K562 (cell line): ENCODE measurements around the gene GNGT2. TPM values are rescaled to one million over a fixed set of nuclear protein-coding genes. Genes with fewer than 3 reads are reported as not detected.
A peak's percentile ranks its signal among the peaks of the same experiment; 100 is the strongest.

Source experiments
- BRD9 ChIP-seq: fragments of 450-650 bp; IDR thresholded peaks from 2 replicates; pipeline ENCODE4 v1.6.1; 2018; ENCODE audit warnings: low read depth; ENCODE audit not compliant: partially characterized antibody
- COPS2 ChIP-seq: fragments of 450-650 bp; conservative IDR thresholded peaks from 2 replicates; pipeline ENCODE4 v1.6.1; 2016; ENCODE audit warnings: mild to moderate bottlenecking, moderate library complexity
- ELF4 ChIP-seq: fragments of 450-650 bp; formaldehyde crosslinking; IDR thresholded peaks from 2 replicates; pipeline ENCODE4 v1.4.0; 2022; ENCODE audit warnings: missing genetic modification characterization
- FOXA1 ChIP-seq: fragments of 450-650 bp; IDR thresholded peaks from 2 replicates; pipeline ENCODE4 v1.6.1; 2016; ENCODE audit warnings: mild to moderate bottlenecking, borderline replicate concordance
- HEY1 ChIP-seq: fragments of 250-450 bp; sonication (Bioruptor Pico); IDR thresholded peaks from 2 replicates; pipeline ENCODE4 v1.5.0; 2020; ENCODE audit warnings: mild to moderate bottlenecking, moderate library complexity, borderline replicate concordance
- KLF1 ChIP-seq: fragments of 450-650 bp; IDR thresholded peaks from 2 replicates; pipeline ENCODE4 v1.6.1; 2016; ENCODE audit warnings: missing genetic modification characterization, missing compliant biosample characterization
- MECOM ChIP-seq: fragments of 250-450 bp; sonication (Bioruptor Pico); IDR thresholded peaks from 2 replicates; pipeline ENCODE4 v1.8.0; 2022; ENCODE audit warnings: inconsistent platforms
- NR2F6 ChIP-seq: fragments of 450-650 bp; formaldehyde crosslinking; IDR thresholded peaks from 2 replicates; pipeline ENCODE4 v1.4.0; 2020; ENCODE audit warnings: mild to moderate bottlenecking
- PTBP1 ChIP-seq: fragments of 200-400 bp; formaldehyde crosslinking; IDR thresholded peaks from 2 replicates; pipeline ENCODE4 v1.6.1; 2017; ENCODE audit warnings: low read depth, low read length
- SP1 ChIP-seq: sonication (generic); formaldehyde crosslinking; IDR thresholded peaks from 2 replicates; pipeline ENCODE4 v1.8.1; 2022; ENCODE audit warnings: mild to moderate bottlenecking, missing genetic modification reagents
- TAF1 ChIP-seq: IDR thresholded peaks from 2 replicates; pipeline ENCODE4 v1.6.1; 2011; ENCODE audit warnings: mild to moderate bottlenecking, low read length, moderate library complexity; ENCODE audit not compliant: insufficient read depth, control insufficient read depth, severe bottlenecking; ENCODE audit errors: extremely low read depth
- TAL1 ChIP-seq: fragments of 450-650 bp; IDR thresholded peaks from 2 replicates; pipeline ENCODE4 v1.6.1; 2016; ENCODE audit warnings: mild to moderate bottlenecking
- TBL1XR1 ChIP-seq, 2 experiments: IDR thresholded peaks; 2 replicates each; pipeline ENCODE4 v1.6.1; 2012; ENCODE audit warnings: improper control_type of control experiment in 2 of 2, low read length in 2 of 2, mild to moderate bottlenecking in 1 of 2
- ZC3H4 ChIP-seq: sonication (generic); formaldehyde crosslinking; IDR thresholded peaks from 2 replicates; pipeline ENCODE4 v1.9.0; 2021; ENCODE audit warnings: missing genetic modification reagents, borderline replicate concordance
- ZNF212 ChIP-seq: fragments of 450-650 bp; formaldehyde crosslinking; IDR thresholded peaks from 2 replicates; pipeline ENCODE4 v1.4.0; 2020; ENCODE audit warnings: mild to moderate bottlenecking
- ZNF354B ChIP-seq: fragments of 250-450 bp; sonication (Bioruptor Pico); IDR thresholded peaks from 2 replicates; pipeline ENCODE4 v1.4.0; 2020
- polyA plus RNA-seq, 8 experiments: library from polyadenylated mRNA; depleted of rRNA in 4 of 8; stranded (reverse) in 5 of 8; unstranded in 3 of 8; fragments of >200 nt; fragmentation: Nextera tagmentation in 2 of 8; fragmentation: Illumina TruSeq in 1 of 8; extraction: Ambion mirVana in 2 of 8; extraction: Trizol in 1 of 8; gene quantifications; 2 replicates each; pipeline versions ENCODE4 v1.2.1 to v1.2.3, GENCODE V29; 2011 to 2014; ENCODE audit warnings: inconsistent platforms in 1 of 8, missing spikeins in 1 of 8
- total RNA-seq, 7 experiments: library from RNA; depleted of rRNA in 6 of 7; stranded (reverse); fragments of >200 nt in 6 of 7; fragmentation: Illumina TruSeq in 2 of 7; extraction: Trizol in 2 of 7; gene quantifications; 2 replicates each; pipeline versions ENCODE4 v1.2.1 to v1.2.3, GENCODE V29; 2011 to 2021; ENCODE audit warnings: low replicate concordance in 1 of 7
- TF ChIP-seq, protein P1 (sequence below): sonication (generic); formaldehyde crosslinking; IDR thresholded peaks from 2 replicates; pipeline ENCODE4 v1.8.0; 2022; ENCODE audit warnings: mild to moderate bottlenecking, missing genetic modification reagents
- TF ChIP-seq, protein P2 (sequence below), 2 experiments: fragments of 200-800 bp in 1 of 2; sonication (Bioruptor generic) in 1 of 2; sonication (generic) in 1 of 2; formaldehyde crosslinking in 1 of 2; IDR thresholded peaks in 1 of 2; conservative IDR thresholded peaks in 1 of 2; 2 replicates each; pipeline versions ENCODE4 v1.5.0 to v1.6.1; 2016 to 2020; ENCODE audit warnings: missing compliant biosample characterization in 1 of 2, missing genetic modification characterization in 1 of 2, missing genetic modification reagents in 1 of 2
- TF ChIP-seq, protein P3 (sequence below): sonication (generic); formaldehyde crosslinking; IDR thresholded peaks from 2 replicates; pipeline ENCODE4 v1.8.1; 2023; ENCODE audit warnings: mild to moderate bottlenecking, missing genetic modification reagents
- TF ChIP-seq, protein P4 (sequence below): conservative IDR thresholded peaks from 2 replicates; pipeline ENCODE4 v1.6.1; 2011; ENCODE audit warnings: low read depth, mild to moderate bottlenecking, low read length; ENCODE audit not compliant: control insufficient read depth
- TF ChIP-seq, protein P5 (sequence below): fragments of 250-450 bp; sonication (Bioruptor Pico); IDR thresholded peaks from 2 replicates; pipeline ENCODE4 v1.8.0; 2022; ENCODE audit warnings: moderate library complexity, mild to moderate bottlenecking, inconsistent platforms

Gene GNGT2
- total and polyA plus RNA-seq, 9 of the 15 experiments (the other 6 are each of a cell fraction or from before 2014, with no cell fraction given) = not detected

DNA sequence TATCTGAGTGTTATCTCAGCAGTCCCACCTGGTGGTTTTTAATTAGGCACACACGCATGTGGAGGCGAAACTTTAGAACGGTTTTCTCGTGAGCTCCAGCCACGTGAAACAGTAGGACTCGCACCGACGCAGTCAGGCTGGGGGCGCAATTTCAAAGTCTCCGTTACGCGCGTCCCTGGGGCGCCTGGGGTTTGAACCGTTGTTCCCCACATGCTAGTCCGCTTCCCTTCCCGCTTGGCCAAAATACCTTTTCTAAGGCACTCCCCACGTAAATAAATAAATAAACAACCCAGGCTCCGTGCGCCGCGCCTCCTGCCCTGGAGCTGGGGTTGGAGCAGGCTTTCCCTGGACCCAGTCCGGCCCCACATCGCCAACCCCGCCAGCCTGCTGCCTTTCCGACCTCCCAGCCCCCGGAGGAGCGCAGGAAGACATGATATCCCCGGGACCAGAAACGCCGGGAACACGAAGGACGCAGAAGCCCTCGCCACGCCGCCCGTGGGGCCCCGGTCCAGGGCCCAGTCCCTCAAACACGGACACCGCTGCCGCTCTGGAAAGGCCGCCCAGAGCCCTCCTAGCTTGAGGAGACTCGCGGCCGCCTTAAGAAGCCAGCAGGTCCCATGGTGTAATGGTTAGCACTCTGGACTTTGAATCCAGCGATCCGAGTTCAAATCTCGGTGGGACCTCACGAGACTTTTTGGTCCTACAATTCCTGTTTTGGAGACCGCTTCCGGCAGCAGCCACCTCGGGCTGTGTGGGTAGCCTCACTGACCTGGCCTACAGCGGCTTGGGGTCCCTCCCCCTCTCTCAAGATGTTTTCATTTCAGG lies 18.2 kb downstream of the GNGT2 start (continued):
- TF ChIP-seq, protein P1, sequence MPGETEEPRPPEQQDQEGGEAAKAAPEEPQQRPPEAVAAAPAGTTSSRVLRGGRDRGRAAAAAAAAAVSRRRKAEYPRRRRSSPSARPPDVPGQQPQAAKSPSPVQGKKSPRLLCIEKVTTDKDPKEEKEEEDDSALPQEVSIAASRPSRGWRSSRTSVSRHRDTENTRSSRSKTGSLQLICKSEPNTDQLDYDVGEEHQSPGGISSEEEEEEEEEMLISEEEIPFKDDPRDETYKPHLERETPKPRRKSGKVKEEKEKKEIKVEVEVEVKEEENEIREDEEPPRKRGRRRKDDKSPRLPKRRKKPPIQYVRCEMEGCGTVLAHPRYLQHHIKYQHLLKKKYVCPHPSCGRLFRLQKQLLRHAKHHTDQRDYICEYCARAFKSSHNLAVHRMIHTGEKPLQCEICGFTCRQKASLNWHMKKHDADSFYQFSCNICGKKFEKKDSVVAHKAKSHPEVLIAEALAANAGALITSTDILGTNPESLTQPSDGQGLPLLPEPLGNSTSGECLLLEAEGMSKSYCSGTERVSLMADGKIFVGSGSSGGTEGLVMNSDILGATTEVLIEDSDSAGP (CRISPR knock-in tag) = no peak
- TF ChIP-seq NR2F6 (CRISPR knock-in tag) (no peak), COPS2 (no peak), HEY1 (peak; percentile 66; the same call in 1 of the 2 replicates), ZNF212 (CRISPR knock-in tag) (no peak), MECOM (CRISPR knock-in tag) (no peak), BRD9 (peak; percentile 96), FOXA1 (no peak), ZNF354B (CRISPR knock-in tag) (no peak), ZC3H4 (CRISPR knock-in tag) (0 out of 2 replicates have a peak, but pooled peaks have one; percentile 76), ELF4 (CRISPR knock-in tag) (no peak), PTBP1 (0 out of 2 replicates have a peak, but pooled peaks have one; percentile 36), SP1 (peak; percentile 67; the same call in 1 of the 2 replicates), TAF1 (peak; percentile 52), KLF1 (0 out of 2 replicates have a peak, but pooled peaks have one; percentile 58), TAL1 (peak; percentile 73), TBL1XR1 (IDR thresholded peaks at IDR 0.05; ENCODE audit: low read length in 2 of 2) (peak; percentile 28 to 96; a peak in 3 of 4 replicates)
- TF ChIP-seq, protein P2, sequence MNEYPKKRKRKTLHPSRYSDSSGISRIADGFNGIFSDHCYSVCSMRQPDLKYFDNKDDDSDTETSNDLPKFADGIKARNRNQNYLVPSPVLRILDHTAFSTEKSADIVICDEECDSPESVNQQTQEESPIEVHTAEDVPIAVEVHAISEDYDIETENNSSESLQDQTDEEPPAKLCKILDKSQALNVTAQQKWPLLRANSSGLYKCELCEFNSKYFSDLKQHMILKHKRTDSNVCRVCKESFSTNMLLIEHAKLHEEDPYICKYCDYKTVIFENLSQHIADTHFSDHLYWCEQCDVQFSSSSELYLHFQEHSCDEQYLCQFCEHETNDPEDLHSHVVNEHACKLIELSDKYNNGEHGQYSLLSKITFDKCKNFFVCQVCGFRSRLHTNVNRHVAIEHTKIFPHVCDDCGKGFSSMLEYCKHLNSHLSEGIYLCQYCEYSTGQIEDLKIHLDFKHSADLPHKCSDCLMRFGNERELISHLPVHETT (CRISPR knock-in tag; conservative IDR thresholded peaks at IDR 0.05 in 1 of 2, IDR thresholded peaks at IDR 0.05 in 1 of 2) = peak in 1 of 2 experiments; percentile 74; a peak in 2 of 4 replicates
- TF ChIP-seq, protein P3, sequence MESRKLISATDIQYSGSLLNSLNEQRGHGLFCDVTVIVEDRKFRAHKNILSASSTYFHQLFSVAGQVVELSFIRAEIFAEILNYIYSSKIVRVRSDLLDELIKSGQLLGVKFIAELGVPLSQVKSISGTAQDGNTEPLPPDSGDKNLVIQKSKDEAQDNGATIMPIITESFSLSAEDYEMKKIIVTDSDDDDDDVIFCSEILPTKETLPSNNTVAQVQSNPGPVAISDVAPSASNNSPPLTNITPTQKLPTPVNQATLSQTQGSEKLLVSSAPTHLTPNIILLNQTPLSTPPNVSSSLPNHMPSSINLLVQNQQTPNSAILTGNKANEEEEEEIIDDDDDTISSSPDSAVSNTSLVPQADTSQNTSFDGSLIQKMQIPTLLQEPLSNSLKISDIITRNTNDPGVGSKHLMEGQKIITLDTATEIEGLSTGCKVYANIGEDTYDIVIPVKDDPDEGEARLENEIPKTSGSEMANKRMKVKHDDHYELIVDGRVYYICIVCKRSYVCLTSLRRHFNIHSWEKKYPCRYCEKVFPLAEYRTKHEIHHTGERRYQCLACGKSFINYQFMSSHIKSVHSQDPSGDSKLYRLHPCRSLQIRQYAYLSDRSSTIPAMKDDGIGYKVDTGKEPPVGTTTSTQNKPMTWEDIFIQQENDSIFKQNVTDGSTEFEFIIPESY (CRISPR knock-in tag) = peak; percentile 60
- TF ChIP-seq, protein P4, sequence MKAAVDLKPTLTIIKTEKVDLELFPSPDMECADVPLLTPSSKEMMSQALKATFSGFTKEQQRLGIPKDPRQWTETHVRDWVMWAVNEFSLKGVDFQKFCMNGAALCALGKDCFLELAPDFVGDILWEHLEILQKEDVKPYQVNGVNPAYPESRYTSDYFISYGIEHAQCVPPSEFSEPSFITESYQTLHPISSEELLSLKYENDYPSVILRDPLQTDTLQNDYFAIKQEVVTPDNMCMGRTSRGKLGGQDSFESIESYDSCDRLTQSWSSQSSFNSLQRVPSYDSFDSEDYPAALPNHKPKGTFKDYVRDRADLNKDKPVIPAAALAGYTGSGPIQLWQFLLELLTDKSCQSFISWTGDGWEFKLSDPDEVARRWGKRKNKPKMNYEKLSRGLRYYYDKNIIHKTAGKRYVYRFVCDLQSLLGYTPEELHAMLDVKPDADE = peak; percentile 95
- TF ChIP-seq, protein P5, sequence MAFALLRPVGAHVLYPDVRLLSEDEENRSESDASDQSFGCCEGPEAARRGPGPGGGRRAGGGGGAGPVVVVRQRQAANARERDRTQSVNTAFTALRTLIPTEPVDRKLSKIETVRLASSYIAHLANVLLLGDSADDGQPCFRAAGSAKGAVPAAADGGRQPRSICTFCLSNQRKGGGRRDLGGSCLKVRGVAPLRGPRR (CRISPR knock-in tag) = no peak
